Left colon (tissue), 2 donors: ENCODE measurements around the gene CENPX. TPM values are rescaled to one million over a fixed set of nuclear protein-coding genes. Genes with fewer than 3 reads are reported as not detected.
A peak's percentile ranks its signal among the peaks of the same experiment; 100 is the strongest.

Source experiments
- ATAC-seq: fragments of 200-7000 bp; cut with Tn5 transposase; one replicate; pipeline ENCODE4 v1.9.1; 2020; ENCODE audit warnings: mild to moderate bottlenecking, moderate library complexity
- DNase-seq, 2 donors: peaks; one replicate each; pipeline ENCODE4 v3.0.0-alpha.2; 2020
- intact Hi-C, 2 donors: fragments of 100-400 bp; cut with DNase I in 1 of 2; cut with micrococcal nuclease in 1 of 2; formaldehyde crosslinking; loops; one replicate each; pipeline versions ENCODE4 v1.11.2 to v1.14.0; 2022; cut with DNase I, micrococcal nuclease
- total RNA-seq, 2 donors: library from RNA; stranded (reverse); fragmentation: NEBNext Ultra II Directional; extraction: Animal tissue kit (Norgen Biotek cat#: 25700); gene quantifications; one replicate each; pipeline ENCODE4 v1.2.1, GENCODE V29; 2021
- donor health status: DM: no; HTN: no; CAD: no.
- donor health status: DM: yes; HTN: yes; CAD: no.

Gene CENPX
- total RNA-seq, 2 donors from 2014 or later = 83.3 to 127 TPM

DNA sequence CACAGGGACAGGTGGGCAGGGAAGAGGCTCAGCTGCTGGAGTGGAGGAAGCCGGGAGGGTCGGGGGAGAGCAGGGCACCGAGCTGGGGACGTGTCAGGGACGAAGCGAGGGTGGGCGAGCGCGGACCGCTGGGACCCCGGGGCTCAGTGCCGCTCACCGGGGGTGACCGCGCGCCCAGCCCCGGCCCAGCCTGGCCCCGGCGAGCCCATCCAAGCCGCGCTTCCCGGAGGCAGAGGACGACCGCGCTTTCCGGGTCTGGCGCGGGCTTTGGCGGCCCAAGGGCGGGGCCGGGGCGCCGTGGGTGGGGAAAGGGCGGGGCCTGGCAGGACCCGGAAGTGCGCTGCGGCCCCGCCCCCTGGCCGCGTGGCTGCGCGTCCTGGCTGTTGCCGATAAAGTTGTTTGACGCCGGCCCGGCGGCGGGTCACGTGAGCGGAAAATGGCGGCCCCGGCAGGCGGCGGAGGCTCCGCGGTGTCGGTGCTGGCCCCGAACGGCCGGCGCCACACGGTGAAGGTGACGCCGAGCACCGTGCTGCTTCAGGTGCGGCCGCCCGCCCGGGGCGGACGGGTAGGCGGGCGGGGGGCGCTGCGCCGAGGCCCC is 45.4 kb downstream of the CENPX start, which contains the start of gene ASPSCR1:
TSS of gene ASPSCR1 (plus strand) at position 419 of the 598 bp plus-strand sequence. CDS start at position 437, 18 bp downstream.
- DNase-seq (peak; percentile 89 to 96), ATAC-seq (peak; percentile 96)
- intact Hi-C loops = no loop called here

DNA sequence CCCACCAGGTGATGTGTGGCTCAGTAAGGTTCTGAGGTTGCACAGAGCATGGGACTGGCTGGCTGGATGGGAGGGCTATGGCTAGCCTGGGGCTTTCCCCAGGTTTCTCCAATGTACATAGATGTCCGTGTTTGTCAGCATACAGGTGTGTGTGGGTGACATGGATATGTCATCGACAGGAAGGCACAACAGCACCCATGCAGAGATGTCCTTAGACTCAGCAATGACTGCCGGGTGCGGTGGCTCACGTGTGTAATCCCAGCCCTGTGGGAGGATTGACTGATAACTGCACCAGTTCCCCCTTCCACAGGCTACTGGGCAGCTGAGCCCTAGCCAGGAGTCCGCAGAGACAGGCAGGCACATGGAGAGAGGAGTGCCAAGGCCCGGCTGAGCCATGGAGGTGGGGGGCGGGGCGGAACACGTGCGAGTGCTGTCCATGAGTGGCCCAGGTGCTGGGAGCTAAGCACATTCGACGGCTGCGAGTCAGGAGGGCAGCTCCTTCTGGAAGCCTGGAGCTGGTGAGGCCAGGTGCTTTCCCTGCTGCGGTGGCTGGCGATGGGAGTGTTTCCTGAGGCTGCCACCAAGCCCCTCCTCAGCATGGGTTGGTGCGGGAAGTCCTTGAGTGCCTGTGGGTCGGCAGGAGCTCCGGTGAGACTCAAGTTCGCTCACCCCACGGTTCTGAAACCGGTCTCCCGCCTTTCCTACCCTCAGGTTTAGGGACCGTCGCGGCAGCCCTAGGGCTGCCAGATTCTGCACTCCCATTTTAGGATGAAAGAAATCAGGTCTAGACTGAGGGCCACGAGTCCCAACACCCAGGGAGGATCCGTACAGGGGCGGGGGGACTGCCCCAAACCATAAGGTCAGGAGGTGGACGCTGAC is 46.1 kb downstream of the CENPX start:
- DNase-seq (peak; percentile 53 to 66), ATAC-seq (peak; percentile 24)
- intact Hi-C loops = no loop called here

DNA sequence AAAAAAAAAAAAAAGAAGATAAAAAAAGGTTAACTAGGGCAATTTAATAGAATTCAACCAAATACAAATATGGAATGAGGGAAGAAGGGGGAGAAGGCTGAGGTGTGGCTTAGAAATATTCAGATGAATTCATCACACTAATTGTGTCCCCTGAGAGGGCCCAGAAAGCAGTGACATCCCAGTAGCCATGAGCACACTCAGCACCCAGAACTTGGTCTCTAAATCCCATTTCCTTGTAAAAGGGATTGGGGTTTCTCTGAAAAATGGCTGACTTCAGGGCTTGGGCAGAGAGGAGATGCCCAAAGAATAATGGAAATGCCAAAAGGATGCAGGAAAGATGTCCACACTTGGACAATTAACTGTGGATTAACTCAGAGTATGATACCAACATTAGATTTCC is 49.2 kb downstream of the CENPX start:
- ATAC-seq (no peak), DNase-seq (no peak)
- intact Hi-C loops = no loop called here

DNA sequence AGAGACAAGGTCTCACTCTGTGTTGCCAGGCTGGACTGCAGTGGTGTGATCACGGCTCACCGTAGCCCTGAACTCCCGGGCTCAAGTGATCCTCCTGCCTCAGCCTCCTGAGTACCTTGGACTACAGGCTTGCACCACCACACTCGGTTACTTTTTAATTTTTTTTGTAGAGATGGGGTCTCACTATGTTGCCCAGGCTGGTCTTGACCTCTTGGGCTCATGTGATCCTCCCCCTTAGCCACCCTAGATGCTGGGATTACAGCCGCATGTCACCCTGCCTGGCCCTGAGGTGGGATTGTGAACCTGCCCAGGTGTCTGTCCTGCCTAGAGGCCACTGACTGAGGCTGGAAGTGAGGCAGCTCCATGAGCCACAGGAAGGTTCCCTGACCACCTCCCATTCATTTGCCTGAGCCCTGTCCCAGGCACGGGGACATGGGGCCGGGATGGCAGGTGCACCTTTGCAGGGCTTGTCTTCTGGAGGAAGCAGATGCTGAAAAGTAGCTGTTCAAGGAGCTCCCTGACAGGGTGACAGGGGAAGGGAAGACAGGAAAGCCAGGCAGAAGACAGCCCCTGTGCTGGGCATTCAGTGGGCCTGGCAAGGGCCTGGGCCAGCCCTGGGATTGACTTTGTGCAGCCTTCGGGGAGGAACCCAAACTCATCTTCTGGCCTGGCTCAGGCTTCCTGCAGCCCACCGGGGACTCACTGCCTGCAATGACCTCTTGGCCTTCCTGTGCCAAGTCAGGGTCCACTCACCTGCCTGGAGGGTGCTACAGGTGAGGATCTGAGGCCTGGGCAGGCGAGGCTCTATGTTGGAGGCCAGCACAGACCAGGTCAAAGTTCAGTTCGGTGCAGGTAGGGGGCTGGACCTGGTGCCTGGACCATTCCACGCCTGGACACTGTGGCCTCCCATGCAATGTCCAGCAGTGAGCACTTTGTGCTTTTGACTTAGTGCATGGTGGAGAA is 53.5 kb downstream of the CENPX start:
- no peak for ATAC-seq
- intact Hi-C loops = loop anchor here in 1 of 2 donors (5.0 kb wide), 1 partner anchor 48 kb away; no protein-coding TSS in a partner anchor
- no peak for DNase-seq

Other genes with a start within 250 kb of the CENPX start
- gene GCGR, start 218.7 kb downstream of the CENPX start, total RNA-seq = under 1 TPM; 0.14 to 0.67 TPM
- gene MCRIP1, start 189.6 kb downstream of the CENPX start, total RNA-seq = 10 to 100 TPM; 16.4 to 30.4 TPM
- not detected for gene PPP1R27, start 187.8 kb downstream of the CENPX start, total RNA-seq
- 100 to 1,000 TPM; 560 to 669 TPM for gene P4HB, start 162.3 kb downstream of the CENPX start, total RNA-seq
- 100 to 1,000 TPM; 447 to 500 TPM for gene ARHGDIA, start 151.5 kb downstream of the CENPX start, total RNA-seq
- 10 to 100 TPM; 43.9 to 69.8 TPM for gene ALYREF, start 131.3 kb downstream of the CENPX start, total RNA-seq
- gene ANAPC11, start 131.2 kb downstream of the CENPX start, total RNA-seq = 10 to 100 TPM; 83.6 to 88.6 TPM
- gene NPB, start 120.6 kb downstream of the CENPX start, total RNA-seq = under 1 TPM in 1 of 2 donors, not detected in 1; 0.11 TPM
- 10 to 100 TPM; 49.9 to 68.9 TPM for gene PCYT2, start 111.5 kb downstream of the CENPX start, total RNA-seq
- gene SIRT7, start 104.7 kb downstream of the CENPX start, total RNA-seq = 10 to 100 TPM; 63.2 to 67.5 TPM
- gene MAFG, start 95.1 kb downstream of the CENPX start, total RNA-seq = 10 to 100 TPM; 17.8 to 19.7 TPM
- gene PYCR1, start 85.6 kb downstream of the CENPX start, total RNA-seq = 10 to 100 TPM; 40.2 to 55.6 TPM
- under 1 TPM in 1 of 2 donors, not detected in 1; 0.17 TPM for gene MYADML2, start 75.6 kb downstream of the CENPX start, total RNA-seq
- gene NOTUM, start 61.7 kb downstream of the CENPX start, total RNA-seq = not detected
- gene ASPSCR1, start 45.2 kb downstream of the CENPX start, total RNA-seq = 10 to 100 TPM; 29.8 to 35.9 TPM
- 10 to 100 TPM; 14.2 to 20.8 TPM for gene LRRC45, start 427 bp upstream of the CENPX start, total RNA-seq
- 1 to 10 TPM; 4.2 to 9.0 TPM for gene RAC3, start 8.8 kb upstream of the CENPX start, total RNA-seq
- 100 to 1,000 TPM; 111 to 137 TPM for gene DCXR, start 14.8 kb upstream of the CENPX start, total RNA-seq
- 10 to 100 TPM; 31.5 to 32.3 TPM for gene RFNG, start 28.9 kb upstream of the CENPX start, total RNA-seq
- 10 to 100 TPM; 80.7 to 87.4 TPM for gene GPS1, start 29.0 kb upstream of the CENPX start, total RNA-seq
- gene DUS1L, start 42.9 kb upstream of the CENPX start, total RNA-seq = 100 to 1,000 TPM; 127 to 146 TPM
- 100 to 1,000 TPM in 1 of 2 donors, 10 to 100 TPM in 1; 89.0 to 171 TPM for gene FASN, start 75.4 kb upstream of the CENPX start, total RNA-seq
- 10 to 100 TPM; 29.6 to 53.4 TPM for gene CCDC57, start 190.0 kb upstream of the CENPX start, total RNA-seq
- 100 to 1,000 TPM; 112 to 168 TPM for gene SLC16A3, start 206.2 kb upstream of the CENPX start, total RNA-seq